ENCODE measurements around the gene A2ML1.
"Not testable (repeated sequence)": the region's sequence is repeated elsewhere in the genome, so short reads cannot be mapped to it uniquely, and the experiment has no call there.

A2ML1 gene

GRCh38 chr12:8906266-8907180, 84.1 kb downstream of the A2ML1 start:
- no peak for DNase-seq (ENCODE audit: low read depth in 2 of 2)

GRCh38 chr12:8907513-8907912, 85.1 kb downstream of the A2ML1 start:
- no peak for DNase-seq (ENCODE audit: low read depth in 2 of 2)

- no peak for DNase-seq (ENCODE audit: low read depth in 2 of 2)
These were observed 87.3 kb downstream of the A2ML1 start for GRCh38 chr12:8909752-8910151.

- no peak for DNase-seq (ENCODE audit: low read depth in 2 of 2)
These were observed 89.3 kb downstream of the A2ML1 start for GRCh38 chr12:8911606-8912268.

- DNase-seq (ENCODE audit: low read depth in 2 of 2): no peak
These were observed 90.5 kb downstream of the A2ML1 start for GRCh38 chr12:8912914-8913313.

- no peak for DNase-seq (ENCODE audit: low read depth in 2 of 2)
These were observed 91.2 kb downstream of the A2ML1 start for GRCh38 chr12:8913702-8914032.

- peak; percentile 59 to 68 for DNase-seq (ENCODE audit: low read depth in 2 of 2)
These were observed 91.8 kb downstream of the A2ML1 start, which contains the start of gene PHC1 for GRCh38 chr12:8914033-8914715. Gene PHC1 (plus strand): TSS chr12:8914509. CDS start chr12:8917678, 3,169 bp downstream.

- DNase-seq (ENCODE audit: low read depth in 2 of 2): peak in 1 of 2 donors; percentile 33
These were observed 92.5 kb downstream of the A2ML1 start for GRCh38 chr12:8914716-8915526.

GRCh38 chr12:8916154-8916553, 93.7 kb downstream of the A2ML1 start:
- no peak for DNase-seq (ENCODE audit: low read depth in 2 of 2)

GRCh38 chr12:8917031-8917430, 94.6 kb downstream of the A2ML1 start:
- no peak for DNase-seq (ENCODE audit: low read depth in 2 of 2)

GRCh38 chr12:8917751-8918150, 95.3 kb downstream of the A2ML1 start:
- DNase-seq (ENCODE audit: low read depth in 2 of 2): no peak

GRCh38 chr12:8919643-8920042, 97.2 kb downstream of the A2ML1 start:
- DNase-seq (ENCODE audit: low read depth in 2 of 2): not testable (repeated sequence)

- no peak for DNase-seq (ENCODE audit: low read depth in 2 of 2)
These were observed 100.1 kb downstream of the A2ML1 start for GRCh38 chr12:8922544-8922943.

Data from activated CD4-positive, alpha-beta T cell treated with anti-CD3 and anti-CD28 coated beads for 24 hours (primary cell).